ENCODE measurements around the gene RSPH9.
A peak's percentile ranks its signal among the peaks of the same experiment; 100 is the strongest.

The RSPH9 gene

DNA sequence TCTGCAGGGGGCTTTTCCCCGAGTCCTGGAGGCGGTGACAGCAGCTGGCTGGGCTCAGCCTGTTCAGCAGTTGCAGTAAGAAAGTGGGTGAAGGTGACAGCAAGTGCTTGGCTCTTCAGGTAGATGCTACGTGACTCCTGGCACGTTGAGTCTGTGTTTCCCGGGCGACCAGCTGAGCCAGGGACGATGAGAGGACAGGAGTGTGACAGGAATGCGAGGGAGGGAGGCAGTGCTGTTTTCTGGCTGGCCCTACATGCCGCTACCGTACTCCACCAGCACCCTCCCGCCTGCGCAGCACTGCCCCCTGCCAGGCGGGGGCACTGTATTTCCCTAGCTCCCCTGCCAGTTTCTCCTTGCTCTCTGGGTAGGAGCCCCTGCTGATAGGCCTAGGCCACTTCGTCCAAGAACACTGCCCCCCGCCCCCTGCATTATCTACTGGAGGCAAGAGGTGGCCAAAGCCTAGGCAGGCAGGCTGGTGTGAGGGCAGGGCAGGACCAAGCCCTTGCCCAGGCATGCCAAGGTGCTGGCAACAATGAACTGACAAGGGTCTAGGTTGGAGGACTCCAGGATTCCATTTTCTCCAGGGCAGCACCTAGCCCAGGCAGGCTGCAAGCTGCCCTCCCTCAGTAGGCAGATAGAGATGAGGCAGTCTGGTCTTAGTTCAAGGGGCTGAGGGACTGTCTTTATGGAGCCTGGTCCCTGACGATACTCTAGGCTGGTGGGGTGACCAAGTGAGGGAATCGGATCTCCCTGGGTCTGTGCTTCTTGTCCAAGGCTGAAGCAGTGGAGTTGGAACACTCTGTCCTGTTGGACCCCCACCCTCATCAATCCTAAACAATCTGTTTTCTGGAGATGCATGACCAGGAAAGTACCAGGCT is 23.6 kb downstream of the RSPH9 start:
- no peak for DNase-seq (ENCODE audit: low spot score)

DNA sequence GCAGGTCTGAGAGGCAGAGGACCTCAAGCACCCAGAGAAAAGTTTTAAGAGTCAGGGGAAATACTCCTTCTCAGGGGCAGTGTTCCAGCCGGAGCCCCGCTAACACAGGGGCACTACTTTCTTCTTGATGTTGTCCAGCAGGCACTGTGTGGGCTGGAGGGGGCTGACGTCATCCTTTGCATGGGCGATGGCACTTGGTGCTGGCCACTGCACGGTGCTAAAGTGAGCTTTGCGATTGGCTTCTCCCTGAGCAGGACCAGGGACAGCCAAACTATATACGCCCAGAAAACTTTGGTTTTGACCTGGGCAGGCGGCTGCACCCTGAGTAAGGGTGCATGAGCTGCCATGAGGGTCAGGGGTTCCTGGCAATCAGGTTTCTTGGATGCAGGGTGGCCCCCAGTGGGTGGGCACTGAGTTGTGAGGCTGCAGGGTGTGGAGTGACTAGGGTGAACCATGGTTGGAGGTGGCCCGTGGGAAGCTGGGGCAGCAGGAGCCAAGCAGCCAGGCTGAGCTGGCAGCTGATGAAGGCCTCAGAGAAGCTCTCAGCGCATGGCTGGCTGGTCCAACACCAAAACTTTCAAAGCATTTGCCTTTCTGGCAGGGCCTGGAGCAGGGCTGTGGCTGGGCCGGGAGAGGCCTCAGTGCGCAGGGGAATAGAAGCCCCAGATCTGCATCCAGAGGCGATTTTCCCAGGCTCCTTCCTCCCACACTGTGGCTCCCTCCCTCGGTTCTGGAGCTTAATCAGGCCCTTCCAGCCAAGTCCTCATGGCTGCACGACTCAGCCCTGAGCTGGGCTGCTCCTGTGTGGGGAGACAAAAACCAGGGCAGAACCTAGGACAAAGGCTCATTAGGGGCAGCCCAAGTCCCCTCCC is 24.4 kb downstream of the RSPH9 start:
- DNase-seq (ENCODE audit: low spot score): peak; percentile 83

DNA sequence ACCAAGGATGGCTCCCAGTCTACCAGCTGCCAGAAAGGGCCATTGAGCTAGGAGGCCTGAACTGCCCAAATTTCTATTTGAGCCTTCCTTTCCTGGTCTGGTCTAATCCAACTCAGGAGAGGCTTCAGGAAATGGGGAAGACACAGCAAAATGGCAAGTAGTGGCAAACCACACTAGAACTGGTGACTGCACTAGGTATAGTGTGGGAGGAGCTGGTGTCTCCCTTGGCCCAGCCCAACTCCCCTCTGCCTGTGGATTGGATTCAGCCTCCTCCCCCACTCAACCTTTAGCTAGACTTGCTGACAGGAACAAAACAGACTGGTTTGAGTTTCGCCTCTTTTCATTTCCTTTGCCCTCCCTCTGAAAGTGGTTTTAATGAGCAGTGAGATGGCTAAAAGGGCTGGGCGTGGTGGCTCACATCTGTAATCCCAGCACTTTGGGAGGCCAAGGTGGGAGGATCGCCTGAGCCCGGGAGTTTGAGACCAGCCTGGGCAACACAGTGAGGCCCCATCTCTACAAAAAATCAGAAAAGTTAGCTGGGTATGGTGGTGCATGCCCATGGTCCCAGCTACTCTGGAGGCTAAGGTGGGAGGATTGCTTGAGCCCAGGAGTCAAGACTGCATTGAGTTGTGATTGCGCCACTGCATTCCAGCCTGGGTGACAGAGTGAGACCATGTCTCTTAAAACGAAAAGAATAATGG is 25.2 kb downstream of the RSPH9 start:
- DNase-seq (ENCODE audit: low spot score): no peak

DNA sequence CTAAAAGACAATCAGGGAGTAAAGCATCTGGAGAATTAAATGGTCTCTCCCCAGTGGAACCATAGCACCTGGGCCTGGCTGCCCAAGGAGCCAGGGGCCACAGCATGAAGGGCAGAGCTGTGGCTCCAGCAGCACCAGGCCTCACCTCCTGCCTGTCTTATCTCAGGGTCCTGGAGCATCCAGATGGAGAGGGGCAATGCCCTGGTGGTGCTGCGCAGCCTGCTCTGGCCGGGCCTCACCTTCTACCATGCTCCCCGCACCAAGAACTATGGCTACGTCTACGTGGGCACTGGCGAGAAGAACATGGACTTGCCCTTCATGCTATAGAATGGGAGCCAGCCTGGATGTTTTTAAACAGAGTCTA is 25.8 kb downstream of the RSPH9 start:
- no peak for DNase-seq (ENCODE audit: low spot score)

DNA sequence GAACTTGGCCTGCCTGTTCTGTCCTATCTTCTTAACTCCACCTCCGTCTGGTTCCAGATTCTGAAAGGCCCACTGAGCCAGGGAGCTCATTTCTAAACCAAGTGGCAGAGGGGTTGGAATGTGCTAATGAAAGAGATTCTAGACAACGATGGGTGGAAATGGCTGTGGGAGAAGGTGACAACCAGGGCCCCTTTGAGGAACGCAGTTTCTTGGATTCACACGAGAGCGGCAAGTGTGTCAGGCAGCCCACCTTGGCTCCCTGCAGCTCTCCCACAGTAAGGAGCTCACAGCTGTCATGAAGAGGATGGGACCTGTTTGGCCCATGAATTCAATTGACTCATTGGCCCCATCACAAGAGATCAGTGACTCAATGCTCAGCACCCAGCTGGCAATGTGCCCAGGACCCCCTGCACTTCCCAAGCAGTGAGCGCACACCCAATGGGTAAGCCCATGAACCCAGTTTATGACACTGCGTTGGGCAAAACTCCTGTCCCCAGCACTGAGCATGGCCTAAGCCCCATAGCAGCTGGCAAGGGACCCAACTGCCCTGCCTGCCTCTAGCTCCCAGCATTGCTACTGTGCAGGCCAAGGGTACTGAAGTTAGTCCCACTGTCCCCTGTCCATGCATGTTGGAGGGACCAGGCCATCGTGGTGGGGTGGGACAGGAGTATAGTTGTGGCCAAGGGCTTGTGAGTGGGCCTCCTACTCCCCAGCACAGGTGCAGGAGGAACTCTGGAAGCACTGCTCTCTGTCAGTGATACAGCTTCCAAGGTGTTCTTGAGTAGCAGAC is 26.4 kb downstream of the RSPH9 start:
- no peak for DNase-seq (ENCODE audit: low spot score)

DNA sequence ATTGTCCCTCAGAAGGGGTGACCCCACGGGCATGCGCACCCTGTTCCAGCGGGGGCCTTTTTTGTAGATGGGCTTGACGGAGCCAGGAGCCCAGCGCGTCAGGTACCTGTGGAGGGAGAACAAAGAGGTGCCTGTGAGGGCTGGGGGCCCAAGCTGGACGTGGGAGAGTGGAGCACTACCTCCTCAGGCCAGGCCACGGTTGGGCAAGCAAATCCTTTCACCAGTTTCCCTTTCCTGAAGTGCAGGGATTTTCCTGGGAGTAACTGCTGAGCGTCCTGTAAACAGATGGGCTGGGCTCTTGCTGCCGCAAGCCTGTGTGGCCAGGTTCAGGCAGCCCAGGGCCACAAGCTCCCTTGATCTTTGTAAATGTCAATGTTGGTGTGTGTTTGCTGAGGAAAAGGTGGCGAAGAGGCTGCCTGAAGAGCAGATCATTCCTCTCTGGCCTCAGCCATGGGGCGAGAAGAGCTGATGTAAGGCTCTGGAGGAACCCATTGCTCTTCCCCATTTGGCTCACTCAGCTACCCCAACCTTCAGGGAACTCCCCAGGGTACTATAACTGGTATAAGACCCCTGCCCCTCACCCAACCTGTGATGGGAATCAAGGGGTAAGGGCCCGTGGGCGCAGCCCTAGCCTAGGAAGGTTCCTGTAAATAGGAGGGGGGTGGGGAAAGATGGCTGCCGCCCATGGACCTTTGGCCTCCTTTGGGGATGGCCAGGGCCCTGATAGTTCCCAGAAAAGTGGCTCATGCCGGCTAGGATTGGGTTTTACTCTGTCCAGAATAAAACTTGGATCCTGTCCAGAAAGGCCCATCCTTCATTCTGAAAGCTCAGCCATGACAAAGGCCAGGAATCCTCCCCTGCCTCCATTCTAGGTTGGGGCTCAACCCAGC is 27.2 kb downstream of the RSPH9 start:
- DNase-seq (ENCODE audit: low spot score): no peak

DNA sequence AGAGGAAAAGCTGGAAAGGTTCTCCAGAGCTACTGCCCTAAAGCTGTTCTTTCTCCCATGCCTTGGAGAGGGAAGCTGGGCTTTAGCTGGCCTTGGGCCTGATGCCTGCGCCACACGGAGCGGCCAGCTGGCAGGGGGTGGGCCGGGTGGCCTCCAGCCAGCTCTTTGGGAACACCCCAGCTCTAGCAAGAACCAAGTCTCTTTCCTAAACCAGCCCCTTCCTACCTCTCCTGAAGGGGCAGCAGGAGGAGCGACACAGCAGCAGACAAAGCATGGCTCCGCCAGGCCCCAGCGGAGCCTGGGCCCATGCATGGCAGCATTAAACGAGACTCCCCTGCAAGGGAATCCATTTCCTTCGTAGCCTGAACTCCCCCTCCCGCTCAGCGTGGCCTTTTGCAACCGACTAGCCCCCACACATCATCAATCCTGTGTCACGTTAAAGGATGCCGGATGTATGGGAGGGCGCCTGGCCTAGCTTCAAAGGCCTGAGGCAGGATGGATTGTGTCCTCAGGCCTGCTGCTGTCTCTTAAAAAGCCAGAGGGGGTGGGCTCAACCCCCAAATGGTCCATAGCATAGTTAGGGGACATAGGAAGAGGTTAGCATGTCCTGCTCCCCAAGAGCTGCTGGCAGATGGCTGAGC is 28.7 kb downstream of the RSPH9 start:
- no peak for DNase-seq (ENCODE audit: low spot score)

DNA sequence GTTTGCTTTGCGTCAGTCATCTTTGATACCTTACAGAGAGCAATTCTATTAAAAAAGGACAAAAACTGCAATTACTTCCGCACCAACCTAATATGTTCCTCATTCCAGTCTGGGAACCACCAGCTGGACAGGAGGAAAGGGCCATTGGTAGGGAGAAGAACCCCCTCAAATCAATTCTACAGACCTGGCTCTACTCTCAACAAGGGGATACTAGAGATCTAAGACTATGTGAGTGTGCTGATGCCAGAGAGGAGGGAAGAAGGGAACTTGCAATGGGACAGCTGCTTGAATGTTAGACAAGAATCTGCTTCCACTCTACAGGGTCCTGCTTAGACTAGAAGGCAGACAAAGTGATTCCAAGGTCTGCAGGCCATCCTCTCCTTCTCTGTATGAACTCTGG is 29.5 kb downstream of the RSPH9 start:
- no peak for DNase-seq (ENCODE audit: low spot score)

DNA sequence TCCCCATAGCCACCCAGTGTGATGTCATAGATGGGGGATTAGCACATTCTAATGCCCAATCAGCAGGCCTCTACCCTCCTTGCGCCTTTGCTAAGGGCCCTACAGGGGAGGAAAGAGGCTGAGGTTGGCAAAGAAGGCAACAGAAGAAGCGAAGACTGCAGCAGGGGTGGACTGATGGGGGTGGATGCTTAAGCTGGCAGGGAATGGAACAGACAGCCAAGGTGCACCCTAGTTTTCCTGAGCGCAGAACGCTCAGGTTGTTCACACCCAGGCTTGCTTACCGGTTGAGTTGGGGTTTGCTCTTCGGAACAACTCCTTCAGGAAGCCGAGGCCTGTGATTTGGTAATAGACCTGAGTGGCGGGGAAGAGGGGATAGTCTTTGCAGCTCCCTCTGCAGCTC is 30.1 kb downstream of the RSPH9 start:
- DNase-seq (ENCODE audit: low spot score): no peak

DNA sequence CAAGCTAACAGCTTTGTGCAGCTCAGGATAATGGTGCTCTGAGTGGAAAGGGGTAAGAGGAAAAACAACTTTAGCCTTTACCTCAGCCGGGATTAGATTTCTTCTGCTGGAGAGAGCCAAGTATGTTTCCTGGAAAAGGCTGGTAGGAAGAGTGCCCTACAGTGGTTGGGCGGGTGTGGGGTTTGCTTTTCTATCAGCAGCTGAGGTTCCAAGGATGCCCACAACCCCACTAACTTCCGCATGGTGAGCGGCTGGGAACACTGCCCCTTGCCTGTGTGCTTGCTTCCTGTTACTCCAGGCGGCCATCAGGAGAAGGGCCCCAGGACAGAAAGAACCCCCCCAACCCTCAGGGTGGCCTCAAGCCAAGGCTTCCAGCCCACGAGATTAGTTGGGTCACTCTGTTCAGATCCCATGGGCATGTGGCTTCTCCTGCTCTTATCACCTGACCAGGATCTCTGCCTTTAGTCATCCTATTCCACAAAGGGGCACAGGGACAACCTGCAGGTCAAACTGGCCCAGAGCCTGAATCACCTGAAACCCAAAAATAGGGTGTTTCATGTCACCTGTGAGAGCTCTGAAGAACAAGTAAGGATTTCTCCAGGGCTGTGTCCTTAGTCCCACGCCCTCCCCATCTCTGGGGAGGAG is 32.2 kb downstream of the RSPH9 start:
- DNase-seq (ENCODE audit: low spot score): no peak

DNA sequence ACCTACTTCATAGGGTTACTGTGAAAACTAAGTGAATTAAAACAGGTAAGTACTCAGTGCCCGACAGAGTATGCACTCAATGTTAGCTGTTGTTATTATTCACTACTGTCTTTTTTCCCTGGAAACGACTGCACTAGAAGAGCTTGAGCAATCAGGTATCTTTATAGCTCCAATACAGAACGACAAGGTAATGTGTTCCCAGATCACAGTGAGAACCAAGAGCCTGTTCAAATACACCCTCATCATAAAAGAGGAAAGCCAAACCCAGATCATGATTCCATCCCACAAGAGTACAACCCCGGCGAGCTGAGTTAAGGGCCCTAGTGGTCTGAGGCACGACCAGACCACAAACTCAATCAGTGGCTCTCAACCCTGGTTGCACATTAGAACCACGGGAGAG is 32.9 kb downstream of the RSPH9 start:
- DNase-seq (ENCODE audit: low spot score): no peak

DNA sequence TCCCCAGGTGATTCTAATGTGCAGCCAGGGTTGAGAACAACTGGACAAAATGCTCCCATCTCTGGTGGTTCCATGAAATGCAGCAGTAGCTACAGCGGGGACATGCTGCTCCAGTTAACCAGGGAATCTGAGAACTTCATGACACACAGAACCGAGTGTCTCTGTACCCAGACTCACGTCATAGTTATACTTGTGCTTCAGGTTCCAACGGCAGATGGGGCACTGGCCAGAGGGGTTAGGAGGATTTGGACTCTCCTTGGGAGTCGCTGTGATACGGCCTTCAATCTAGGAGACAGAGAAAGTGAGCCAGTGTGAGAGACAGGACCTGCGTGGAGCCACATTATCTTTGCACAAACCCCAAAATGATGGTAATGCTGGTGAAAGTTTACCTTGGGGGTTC is 33.5 kb downstream of the RSPH9 start:
- DNase-seq (ENCODE audit: low spot score): no peak

DNA sequence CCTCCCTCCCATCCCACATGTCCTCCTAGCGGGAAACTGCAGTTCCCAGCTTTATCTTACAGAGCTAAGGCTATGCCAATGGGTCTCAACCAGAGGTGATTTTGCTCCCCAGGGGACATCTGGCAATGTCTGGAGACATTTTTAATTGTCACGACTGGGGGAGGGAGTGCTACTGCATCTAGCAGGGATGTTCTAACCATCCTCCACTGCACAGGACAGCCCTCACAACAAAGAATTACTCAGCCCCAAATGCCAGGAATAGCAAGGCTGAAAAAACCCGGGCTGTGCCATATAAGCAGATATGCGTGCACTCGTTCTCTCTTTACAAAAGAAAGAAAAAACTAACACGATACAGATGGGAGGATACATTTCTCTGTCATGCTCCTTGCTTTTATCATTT is 34.2 kb downstream of the RSPH9 start:
- DNase-seq (ENCODE audit: low spot score): no peak

DNA sequence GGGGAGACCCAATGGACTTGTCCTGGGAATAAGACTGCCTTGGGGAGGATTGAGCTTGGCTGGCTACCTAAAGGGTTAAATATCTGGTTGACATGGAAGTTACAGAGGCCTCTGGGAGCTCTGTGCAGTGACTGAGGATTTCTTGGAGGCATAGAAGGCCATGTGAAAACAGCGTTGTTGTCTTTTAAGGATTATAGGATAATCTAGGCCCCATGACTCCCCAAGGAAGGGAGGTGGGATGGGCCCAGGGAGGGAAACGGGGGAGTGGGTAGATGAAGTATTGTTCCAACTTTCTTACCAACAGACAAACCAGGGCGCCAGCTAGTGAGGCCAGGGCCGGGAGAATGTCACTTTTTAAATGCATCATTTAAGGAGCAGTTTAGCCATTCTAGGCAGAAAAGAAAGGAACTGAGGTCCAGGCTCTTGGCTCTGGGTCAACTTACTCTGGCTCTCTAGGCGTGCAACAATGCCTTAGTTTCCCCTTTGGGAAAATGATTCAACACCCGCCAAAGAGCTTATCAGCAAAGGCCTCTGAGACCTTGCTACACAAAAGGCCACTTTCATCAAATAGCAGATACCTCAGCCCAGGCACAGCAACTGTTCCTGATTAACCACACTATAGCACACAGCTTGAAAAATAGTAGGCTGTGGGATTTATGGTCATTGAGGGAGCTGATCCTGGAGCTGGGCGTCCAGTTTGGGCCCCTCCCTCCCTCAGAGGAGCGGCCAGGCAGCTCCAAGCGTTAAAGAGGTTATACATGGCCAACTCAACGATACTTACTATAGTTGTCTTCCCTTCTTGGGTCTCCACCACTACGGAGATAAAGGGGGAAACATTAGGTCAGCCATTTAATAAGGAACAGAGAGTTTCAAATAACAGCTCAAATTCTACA is 35.7 kb downstream of the RSPH9 start:
- no peak for DNase-seq (ENCODE audit: low spot score)

DNA sequence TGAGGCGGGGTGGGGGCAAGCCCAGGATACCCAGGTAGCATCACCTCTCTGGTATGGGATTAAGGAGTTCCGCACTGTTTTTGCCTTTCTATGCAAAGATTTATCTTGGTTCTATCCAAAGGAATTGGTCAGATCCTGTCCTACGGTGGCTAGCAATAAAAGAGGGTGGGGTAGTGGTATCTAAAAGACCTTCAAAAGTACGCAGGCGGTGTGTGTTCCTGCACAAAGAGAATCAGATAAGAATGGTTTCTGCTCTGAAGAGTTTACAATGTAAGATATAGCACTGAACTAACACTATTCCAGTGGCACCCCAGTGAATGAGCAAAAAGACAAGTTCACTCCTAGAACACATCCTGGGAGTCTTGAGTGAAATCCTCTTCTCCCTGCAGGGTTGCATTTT is 36.5 kb downstream of the RSPH9 start:
- DNase-seq (ENCODE audit: low spot score): no peak

DNA sequence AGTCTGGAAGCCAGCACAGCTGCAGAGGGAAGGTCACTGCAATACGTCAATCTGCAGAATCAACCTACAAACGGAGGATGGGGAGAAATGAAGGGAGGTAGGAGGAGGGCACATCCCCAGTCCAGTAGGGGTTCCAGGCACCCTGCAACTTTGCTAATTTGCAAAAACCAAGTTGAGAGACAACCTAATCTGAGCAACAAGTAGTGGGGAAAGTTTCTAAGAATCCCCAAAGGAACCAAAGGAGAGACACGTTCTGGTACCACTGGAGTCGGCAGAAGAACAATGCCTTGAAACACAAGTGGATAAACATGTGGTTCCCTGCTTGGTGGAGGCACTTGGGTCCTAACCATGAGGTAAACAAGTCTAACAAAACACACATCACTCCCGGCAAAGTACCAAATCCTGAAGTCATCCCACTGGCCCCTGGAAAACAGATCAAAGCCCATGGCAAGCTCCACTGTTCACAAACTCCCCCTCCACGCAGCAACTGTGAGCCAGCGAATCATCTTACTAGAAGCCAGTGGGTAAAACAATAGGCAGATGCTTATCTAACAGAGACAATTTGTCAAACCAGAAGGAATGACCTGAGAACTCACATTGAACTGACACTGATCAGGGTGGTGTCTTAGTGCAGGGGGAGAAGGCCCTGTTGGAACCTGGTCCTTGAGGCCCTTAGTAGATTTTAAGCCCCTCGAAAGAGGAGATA is 38.0 kb downstream of the RSPH9 start:
- no peak for DNase-seq (ENCODE audit: low spot score)

DNA sequence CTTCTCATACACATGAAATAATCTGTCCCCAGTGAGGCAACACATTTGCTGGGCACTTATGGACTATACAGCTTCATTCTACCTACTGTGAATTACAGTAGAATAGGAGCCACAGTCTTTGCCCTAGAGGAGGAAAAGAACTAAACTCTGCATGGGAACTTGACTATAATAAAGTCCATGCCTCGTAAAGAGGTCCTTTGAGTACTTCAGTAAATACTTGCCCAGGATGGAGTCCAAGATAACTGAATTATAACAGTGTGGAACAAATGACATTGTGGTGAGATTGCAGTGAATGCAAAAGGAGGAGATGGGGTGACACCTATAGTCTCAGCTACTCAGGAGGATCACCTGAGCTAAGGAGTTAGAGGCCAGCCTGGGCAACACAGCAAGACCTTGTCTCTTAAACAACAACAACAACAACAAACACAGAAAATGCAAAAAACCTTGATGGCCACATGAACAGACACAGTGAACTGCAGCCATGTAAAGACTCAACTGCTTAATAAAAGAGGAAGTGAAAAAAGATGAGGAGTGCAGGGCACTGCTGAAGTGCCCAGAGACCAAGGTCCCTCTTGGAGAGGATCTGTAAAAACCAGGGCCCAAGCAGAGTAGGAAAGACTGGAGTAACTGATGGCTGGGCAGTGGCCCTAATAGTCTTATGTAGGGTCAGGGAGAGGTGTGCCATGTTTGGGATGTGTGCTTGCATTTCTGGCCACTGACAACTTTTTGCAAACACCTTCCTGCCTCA is 39.0 kb downstream of the RSPH9 start:
- no peak for DNase-seq (ENCODE audit: low spot score)

DNA sequence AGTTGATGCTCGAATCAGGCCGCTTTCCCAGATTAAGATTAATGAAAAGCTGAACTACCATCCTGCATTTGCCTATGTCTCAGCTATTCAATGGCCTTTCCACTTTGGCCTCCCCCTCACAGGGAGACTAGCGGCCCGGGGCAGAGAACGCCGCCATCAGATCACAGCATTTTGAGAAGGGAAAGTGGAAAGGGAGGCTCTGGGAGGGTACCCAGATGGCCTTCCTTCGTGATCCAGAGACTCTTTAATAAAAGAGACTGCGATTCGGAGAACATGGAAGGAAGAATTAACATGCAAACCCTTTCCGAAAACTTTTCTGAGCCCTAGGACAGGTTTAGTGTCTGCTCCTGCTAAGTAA is 42.2 kb downstream of the RSPH9 start:
- DNase-seq (ENCODE audit: low spot score): no peak

All from hepatic stellate cell (primary cell).